GM19193 (cell line): ENCODE results near the gene NELFE.

Source experiments
- POLR2A ChIP-seq: IDR thresholded peaks from 4 replicates; pipeline ENCODE4 v1.6.1; 2011; ENCODE audit not compliant: insufficient read depth, insufficient read length; ENCODE audit errors: extremely low read depth

Gene NELFE

DNA sequence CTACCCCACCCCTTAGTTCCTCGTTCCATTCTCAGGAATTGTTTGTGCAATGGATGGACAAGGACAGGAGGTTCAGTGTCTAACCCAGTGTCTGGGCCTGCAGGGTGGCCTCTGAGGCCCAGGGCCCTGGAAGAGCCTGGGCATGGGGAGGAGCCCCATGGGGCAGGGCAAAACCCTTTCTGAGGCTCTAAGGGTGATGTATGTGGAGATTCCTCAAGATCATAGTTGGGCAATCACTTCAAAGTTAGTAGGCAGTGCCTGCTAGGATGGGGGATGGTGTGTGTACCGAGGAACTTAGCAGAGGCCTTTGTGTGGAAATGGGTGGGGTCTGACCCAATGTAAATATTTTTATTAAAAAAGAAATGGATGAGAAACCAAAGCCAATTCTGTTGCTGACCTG is 38.0 kb downstream of the NELFE start:
- no peak for TF ChIP-seq POLR2A

DNA sequence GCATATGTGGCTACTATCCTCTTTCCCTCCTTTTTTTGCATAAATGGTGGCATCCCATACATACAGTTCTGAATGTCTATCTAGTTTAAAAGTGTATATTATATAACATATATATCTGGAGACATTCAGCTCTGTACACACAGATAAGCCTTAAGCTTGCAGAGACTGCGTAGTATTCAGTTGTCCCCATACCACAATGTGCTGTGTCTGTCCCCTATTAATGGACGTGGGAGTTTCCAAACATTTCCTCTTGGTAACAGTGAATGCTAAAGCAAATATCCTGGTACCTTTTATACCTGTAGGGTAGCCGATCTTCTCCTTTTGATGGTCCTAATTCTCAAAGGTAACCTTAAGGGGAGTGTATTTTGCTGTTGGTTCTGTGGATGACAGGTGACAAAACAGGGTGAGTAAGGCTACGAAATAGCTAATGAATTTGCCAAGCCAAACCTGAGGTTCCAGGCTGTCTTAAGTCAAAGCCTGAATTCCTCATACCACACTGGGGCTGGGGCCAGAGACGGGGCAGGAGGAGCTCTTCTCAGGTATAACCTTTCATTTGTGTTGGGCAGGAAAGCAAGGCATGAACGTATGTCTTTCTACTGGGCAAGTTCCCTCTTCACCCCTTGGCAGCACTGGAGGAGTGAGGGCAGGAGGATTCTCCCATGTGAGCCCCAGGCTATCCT is 39.0 kb downstream of the NELFE start:
- TF ChIP-seq POLR2A: no peak

GRCh38 chr6:31918069-31918720 is 40.6 kb downstream of the NELFE start:
- TF ChIP-seq POLR2A: no peak

- no peak for TF ChIP-seq POLR2A
Measured at GRCh38 chr6:31915756-31916155, 43.0 kb downstream of the NELFE start.

GRCh38 chr6:31915351-31915750 is 43.4 kb downstream of the NELFE start:
- no peak for TF ChIP-seq POLR2A

- no peak for TF ChIP-seq POLR2A
Measured at GRCh38 chr6:31911826-31912585, 46.8 kb downstream of the NELFE start.

GRCh38 chr6:31908791-31909190 is 50.0 kb downstream of the NELFE start:
- no peak for TF ChIP-seq POLR2A

- TF ChIP-seq POLR2A: no peak
Measured at GRCh38 chr6:31907158-31907813, 51.5 kb downstream of the NELFE start.

GRCh38 chr6:31906122-31906521 is 52.6 kb downstream of the NELFE start:
- TF ChIP-seq POLR2A: no peak

- no peak for TF ChIP-seq POLR2A
Measured at GRCh38 chr6:31905041-31905440, 53.7 kb downstream of the NELFE start.

DNA sequence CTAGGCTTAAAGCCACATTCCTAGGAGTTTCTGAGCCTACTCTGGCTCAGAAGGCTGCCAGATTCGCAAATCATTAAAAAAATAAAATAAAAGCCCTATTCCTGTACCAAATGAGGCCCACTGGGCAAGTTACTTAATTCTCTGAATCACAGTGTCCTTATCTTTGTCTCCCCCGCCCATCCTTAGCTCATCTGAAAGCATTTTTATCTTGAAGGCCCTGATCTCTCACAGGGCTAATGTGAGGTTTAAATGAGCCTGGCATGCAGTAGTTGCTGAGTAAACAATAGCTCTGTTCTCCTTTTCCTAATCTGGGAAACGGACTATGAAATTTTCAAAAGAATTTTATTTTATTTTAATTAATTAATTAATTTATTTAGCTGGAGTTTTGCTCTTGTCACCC is 54.8 kb downstream of the NELFE start:
- TF ChIP-seq POLR2A: no peak
